Vagina (tissue), 2 donors: ENCODE data around the gene PKD2L2. TPM values are rescaled to one million over a fixed set of nuclear protein-coding genes. Genes with fewer than 3 reads are reported as not detected.
"Not testable (repeated sequence)": the region's sequence is repeated elsewhere in the genome, so short reads cannot be mapped to it uniquely, and the experiment has no call there.

Experiments
- DNase-seq, 2 donors: peaks; one replicate each; pipeline ENCODE4 v3.0.0-alpha.2; 2017; ENCODE audit errors: extremely low spot score in 2 of 2
- H3K27ac ChIP-seq: fragments of 200-600 bp; sonication (generic); one replicate; pipeline ENCODE4 v1.5.1; 2019
- H3K27me3 ChIP-seq: fragments of 200-600 bp; sonication (generic); one replicate; pipeline ENCODE4 v1.5.1; 2019
- H3K36me3 ChIP-seq, 2 donors: fragments of 200-600 bp; sonication (generic); one replicate each; pipeline ENCODE4 v1.5.1; 2017 to 2019
- H3K4me1 ChIP-seq: fragments of 200-600 bp; sonication (generic); one replicate; pipeline ENCODE4 v1.5.1; 2019
- H3K4me3 ChIP-seq, 2 donors: fragments of 200-600 bp; sonication (generic); 1 replicate in 1 of 2; 2 replicates in 1 of 2; pipeline ENCODE4 v1.5.1; 2016 to 2019
- H3K9me3 ChIP-seq: fragments of 200-600 bp; sonication (generic); one replicate; pipeline ENCODE4 v1.5.1; 2019
- CTCF ChIP-seq, 3 experiments: fragments of 450-650 bp in 2 of 3; fragments of 200-600 bp in 1 of 3; sonication (generic) in 1 of 3; IDR thresholded peaks; one replicate each; pipeline ENCODE4 v1.5.1; 2017 to 2019; ENCODE audit warnings: antibody characterized with exemption in 3 of 3, mild to moderate bottlenecking in 2 of 3, moderate library complexity in 2 of 3
- POLR2A ChIP-seq, 2 donors: fragments of 450-650 bp; IDR thresholded peaks; one replicate each; pipeline ENCODE4 v1.6.1; 2017; ENCODE audit warnings: antibody characterized with exemption in 2 of 2, mild to moderate bottlenecking in 2 of 2, moderate library complexity in 2 of 2
- POLR2AphosphoS5 ChIP-seq, 2 donors: sonication (generic); formaldehyde crosslinking; IDR thresholded peaks; one replicate each; pipeline ENCODE4 v1.9.0; 2017; ENCODE audit warnings: antibody characterized with exemption in 2 of 2, mild to moderate bottlenecking in 2 of 2, low read depth in 1 of 2; ENCODE audit not compliant: insufficient read depth in 1 of 2
- intact Hi-C: fragments of 100-400 bp; cut with DNase I; formaldehyde crosslinking; loops from one replicate; pipeline ENCODE4 v1.15.1; 2023
- total RNA-seq: library from RNA; depleted of rRNA; stranded (reverse); fragments of >200 nt; gene quantifications from one replicate; pipeline ENCODE4 v1.2.3, GENCODE V29; 2016

Gene PKD2L2
- total RNA-seq, 1 donor from 2014 or later: not detected

GRCh38 chr5:137960819-137961218 is 71.6 kb downstream of the PKD2L2 start:
- intact Hi-C loops: no loop called here
- H3K4me1 ChIP-seq: peaks cover 8% of the 10 kb centered on the region
- DNase-seq: no peak
- no peaks in the 10 kb centered on the region for H3K27me3 ChIP-seq
- peaks cover 0 to 8% of the 10 kb centered on the region in 2 donors for H3K36me3 ChIP-seq
- TF ChIP-seq CTCF (IDR thresholded peaks at IDR 0.05) (no peak), POLR2A (IDR thresholded peaks at IDR 0.05) (no peak), POLR2AphosphoS5 (IDR thresholded peaks at IDR 0.05; ENCODE audit: insufficient read depth in 1 of 2, low read depth in 1 of 2) (no peak)
- no peak overlapping the region for H3K4me3 ChIP-seq
- no peaks in the 10 kb centered on the region for H3K9me3 ChIP-seq
- H3K27ac ChIP-seq: no peak overlapping the region

GRCh38 chr5:137970384-137970783 is 81.1 kb downstream of the PKD2L2 start:
- H3K9me3 ChIP-seq, H3K4me1 ChIP-seq: not testable (repeated sequence)

GRCh38 chr5:137975208-137975607 is 86.0 kb downstream of the PKD2L2 start:
- H3K36me3 ChIP-seq: peaks cover 0 to 6% of the 10 kb centered on the region in 2 donors
- H3K4me1 ChIP-seq: no peaks in the 10 kb centered on the region
- no peaks in the 10 kb centered on the region for H3K9me3 ChIP-seq
- no peak for DNase-seq
- TF ChIP-seq POLR2A (IDR thresholded peaks at IDR 0.05): no peak
- no peak for TF ChIP-seq POLR2AphosphoS5 (IDR thresholded peaks at IDR 0.05; ENCODE audit: insufficient read depth in 1 of 2, low read depth in 1 of 2)
- TF ChIP-seq CTCF (IDR thresholded peaks at IDR 0.05): no peak
- no peak overlapping the region for H3K27ac ChIP-seq
- intact Hi-C loops: no loop called here
- no peaks in the 10 kb centered on the region for H3K27me3 ChIP-seq
- no peak overlapping the region for H3K4me3 ChIP-seq

More at GRCh38 chr5:137970384-137970783, 81.1 kb downstream of the PKD2L2 start:
- intact Hi-C loops, DNase-seq, H3K4me3 ChIP-seq, H3K27ac ChIP-seq, H3K36me3 ChIP-seq, H3K27me3 ChIP-seq: not testable (repeated sequence)

GRCh38 chr5:137989419-137989818 is 100.2 kb downstream of the PKD2L2 start:
- intact Hi-C loops: no loop called here
- DNase-seq: no peak
- TF ChIP-seq CTCF (IDR thresholded peaks at IDR 0.05): no peak
- no peak for TF ChIP-seq POLR2AphosphoS5 (IDR thresholded peaks at IDR 0.05; ENCODE audit: insufficient read depth in 1 of 2, low read depth in 1 of 2)
- TF ChIP-seq POLR2A (IDR thresholded peaks at IDR 0.05): no peak
- peaks cover 0 to 8% of the 10 kb centered on the region in 2 donors for H3K36me3 ChIP-seq
- no peaks in the 10 kb centered on the region for H3K9me3 ChIP-seq
- no peaks in the 10 kb centered on the region for H3K27me3 ChIP-seq
- no peaks in the 10 kb centered on the region for H3K4me1 ChIP-seq
- H3K27ac ChIP-seq: no peak overlapping the region
- H3K4me3 ChIP-seq: no peak overlapping the region

Other genes starting within 250 kb of the PKD2L2 start
- 7.4 TPM for gene KLHL3, start 153.4 kb upstream of the PKD2L2 start, total RNA-seq
- 11.8 TPM for gene HNRNPA0, start 135.1 kb upstream of the PKD2L2 start, total RNA-seq
- 5.4 TPM for gene MYOT, start 21.6 kb upstream of the PKD2L2 start, total RNA-seq
- gene FAM13B, start 143.6 kb downstream of the PKD2L2 start, total RNA-seq: 44.2 TPM
- not detected for gene WNT8A, start 194.6 kb downstream of the PKD2L2 start, total RNA-seq
- gene NME5, start 250.0 kb downstream of the PKD2L2 start, total RNA-seq: not detected